ENCODE measurements around the gene TBL2.
A peak's percentile ranks its signal among the peaks of the same experiment; 100 is the strongest.
"Not testable (repeated sequence)": the region's sequence is repeated elsewhere in the genome, so short reads cannot be mapped to it uniquely, and the experiment has no call there.

Gene TBL2

DNA sequence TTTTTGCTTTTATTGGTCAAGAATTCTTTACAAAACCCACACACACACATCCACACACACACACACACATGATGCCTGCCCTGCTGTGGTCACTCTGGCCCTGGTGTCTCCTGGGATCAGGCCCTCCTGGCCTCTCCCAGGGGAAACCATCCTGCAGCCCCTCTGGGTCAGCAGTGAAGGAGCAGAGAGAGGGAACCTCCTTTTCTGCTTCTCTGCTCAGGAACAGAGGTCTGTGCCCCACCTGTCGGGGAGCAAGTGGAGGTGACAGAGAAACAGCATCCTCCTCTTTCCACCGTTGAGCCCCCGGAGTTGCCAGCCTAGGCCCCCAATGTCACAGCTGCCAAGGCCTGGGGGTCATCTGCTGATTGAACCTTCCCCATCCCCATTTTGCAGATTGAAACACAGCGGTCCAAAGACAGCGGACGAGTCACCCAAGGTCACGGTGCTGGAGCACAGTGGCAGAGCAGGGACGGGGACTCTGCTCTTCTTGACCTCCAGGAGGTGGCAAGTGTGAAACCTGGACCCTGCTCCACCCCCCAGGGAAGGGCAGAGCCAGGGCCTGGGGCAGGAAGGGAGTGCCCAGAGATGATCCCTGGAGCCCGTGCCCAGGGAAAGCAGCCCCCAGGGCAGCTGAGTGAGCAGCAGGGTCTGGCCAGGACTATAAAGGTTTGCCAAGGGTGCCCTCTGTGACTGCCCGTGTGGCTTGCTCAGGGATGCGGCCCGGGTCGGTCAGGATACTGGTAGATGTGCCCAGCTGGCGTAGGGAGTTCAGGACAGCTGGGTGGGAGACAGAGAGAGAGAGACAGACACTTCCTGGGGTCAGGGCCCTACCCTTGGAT, 15.0 kb upstream of the TBL2 start:
- H3K4me3 ChIP-seq (ENCODE audit: low read depth, low read length) = no peak overlapping the region
- TF ChIP-seq, protein P1, sequence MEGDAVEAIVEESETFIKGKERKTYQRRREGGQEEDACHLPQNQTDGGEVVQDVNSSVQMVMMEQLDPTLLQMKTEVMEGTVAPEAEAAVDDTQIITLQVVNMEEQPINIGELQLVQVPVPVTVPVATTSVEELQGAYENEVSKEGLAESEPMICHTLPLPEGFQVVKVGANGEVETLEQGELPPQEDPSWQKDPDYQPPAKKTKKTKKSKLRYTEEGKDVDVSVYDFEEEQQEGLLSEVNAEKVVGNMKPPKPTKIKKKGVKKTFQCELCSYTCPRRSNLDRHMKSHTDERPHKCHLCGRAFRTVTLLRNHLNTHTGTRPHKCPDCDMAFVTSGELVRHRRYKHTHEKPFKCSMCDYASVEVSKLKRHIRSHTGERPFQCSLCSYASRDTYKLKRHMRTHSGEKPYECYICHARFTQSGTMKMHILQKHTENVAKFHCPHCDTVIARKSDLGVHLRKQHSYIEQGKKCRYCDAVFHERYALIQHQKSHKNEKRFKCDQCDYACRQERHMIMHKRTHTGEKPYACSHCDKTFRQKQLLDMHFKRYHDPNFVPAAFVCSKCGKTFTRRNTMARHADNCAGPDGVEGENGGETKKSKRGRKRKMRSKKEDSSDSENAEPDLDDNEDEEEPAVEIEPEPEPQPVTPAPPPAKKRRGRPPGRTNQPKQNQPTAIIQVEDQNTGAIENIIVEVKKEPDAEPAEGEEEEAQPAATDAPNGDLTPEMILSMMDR (conservative IDR thresholded peaks at IDR 0.05; ENCODE audit: low read depth, low read length) = no peak
- no peak for DNase-seq (ENCODE audit: low read depth)

DNA sequence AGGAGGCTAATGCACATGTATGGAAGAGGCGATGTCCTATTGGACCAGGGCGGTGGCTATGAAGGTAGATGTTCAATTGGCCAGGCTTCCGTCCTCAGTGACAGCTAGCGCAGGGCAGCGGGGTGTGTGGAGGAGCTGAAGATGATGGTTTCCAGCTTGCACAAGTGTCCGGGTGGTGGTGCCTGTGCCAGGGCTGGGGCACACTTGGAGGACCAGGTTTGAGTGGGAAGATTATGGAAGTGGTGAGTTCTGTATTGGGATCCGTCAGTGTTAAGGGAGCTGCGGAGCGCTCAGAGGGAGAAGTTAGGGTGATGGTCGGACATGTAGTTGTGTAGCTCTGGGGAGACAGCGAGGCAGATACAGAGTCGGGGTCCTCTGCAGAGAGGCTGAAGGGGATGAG, 8.5 kb upstream of the TBL2 start:
- no peak overlapping the region for H3K4me3 ChIP-seq (ENCODE audit: low read depth, low read length)
- DNase-seq (ENCODE audit: low read depth) = no peak
- TF ChIP-seq, protein P1 (conservative IDR thresholded peaks at IDR 0.05; ENCODE audit: low read depth, low read length) = no peak

DNA sequence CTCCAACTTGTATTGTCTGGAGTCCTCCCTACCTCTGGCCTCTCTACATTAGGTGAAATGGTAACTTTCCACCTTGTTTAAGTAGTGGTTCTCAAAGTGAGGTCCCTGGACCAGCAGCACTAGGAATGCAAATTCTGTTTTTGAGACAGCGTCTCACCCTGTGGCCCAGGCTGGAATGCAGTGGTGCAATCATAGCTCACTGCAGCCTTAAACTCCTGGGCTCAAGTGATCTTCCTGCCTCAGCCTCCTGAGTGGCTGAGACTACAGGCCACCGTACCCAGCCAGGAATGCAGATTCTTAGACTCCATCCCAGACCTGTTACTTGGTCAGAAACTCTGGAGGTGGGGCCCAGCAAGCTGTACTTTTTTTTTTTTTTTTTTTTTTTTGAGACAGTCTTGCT, 6.8 kb upstream of the TBL2 start:
- TF ChIP-seq, protein P1 (conservative IDR thresholded peaks at IDR 0.05; ENCODE audit: low read depth, low read length) = no peak

DNA sequence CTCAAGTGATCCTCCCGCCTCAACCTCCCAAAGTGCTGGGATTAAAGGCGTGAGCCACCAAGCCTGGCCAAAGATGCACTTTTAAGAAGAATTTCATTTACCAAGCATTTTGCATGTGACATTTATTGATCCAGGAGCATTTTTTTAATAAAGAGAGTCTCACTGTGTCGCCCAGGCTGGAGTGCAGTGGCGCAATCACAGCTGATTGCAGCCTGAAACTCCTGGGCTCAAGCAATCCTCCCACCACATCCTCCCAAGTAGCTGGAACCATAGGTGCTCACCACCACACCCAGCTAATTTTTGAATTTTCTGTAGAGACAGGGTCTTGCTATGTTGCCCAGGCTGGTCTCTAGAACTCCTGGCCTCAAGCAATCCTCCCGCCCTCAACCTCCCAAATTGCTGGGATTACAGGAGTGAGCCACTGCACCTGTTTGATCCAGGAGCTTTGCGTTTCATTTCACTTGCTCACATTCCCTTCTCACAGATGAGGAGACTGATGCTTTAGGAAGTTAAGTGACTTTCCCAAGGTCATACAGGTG, 4.4 kb upstream of the TBL2 start:
- DNase-seq (ENCODE audit: low read depth) = no peak
- H3K4me3 ChIP-seq (ENCODE audit: low read depth, low read length) = no peak overlapping the region
- TF ChIP-seq, protein P1 (conservative IDR thresholded peaks at IDR 0.05; ENCODE audit: low read depth, low read length) = no peak

More for the DNA sequence above, 6.8 kb upstream of the TBL2 start:
- H3K4me3 ChIP-seq (ENCODE audit: low read depth, low read length) = no peak overlapping the region
- peak; percentile 60 for DNase-seq (ENCODE audit: low read depth)

DNA sequence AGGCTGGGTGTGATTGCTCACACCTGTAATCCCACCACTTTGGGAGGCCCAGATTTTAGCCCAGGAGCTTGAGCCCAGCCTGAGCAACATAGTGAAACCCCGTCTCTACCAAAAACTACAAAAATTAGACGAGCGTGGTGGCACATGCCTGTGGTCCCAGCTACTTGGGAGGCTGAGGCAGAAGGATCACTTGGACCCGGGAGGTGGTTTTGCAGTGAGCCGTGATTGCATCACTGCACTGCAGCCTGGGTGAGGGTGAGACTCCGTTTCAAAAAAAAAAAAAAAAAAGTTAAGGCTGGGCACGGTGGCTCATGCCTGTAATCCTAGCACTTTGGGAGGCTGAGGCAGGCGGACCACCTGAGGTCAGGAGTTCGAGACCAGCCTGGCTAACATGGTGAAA, 2.6 kb upstream of the TBL2 start:
- H3K4me3 ChIP-seq (ENCODE audit: low read depth, low read length); DNase-seq (ENCODE audit: low read depth): not testable (repeated sequence)

DNA sequence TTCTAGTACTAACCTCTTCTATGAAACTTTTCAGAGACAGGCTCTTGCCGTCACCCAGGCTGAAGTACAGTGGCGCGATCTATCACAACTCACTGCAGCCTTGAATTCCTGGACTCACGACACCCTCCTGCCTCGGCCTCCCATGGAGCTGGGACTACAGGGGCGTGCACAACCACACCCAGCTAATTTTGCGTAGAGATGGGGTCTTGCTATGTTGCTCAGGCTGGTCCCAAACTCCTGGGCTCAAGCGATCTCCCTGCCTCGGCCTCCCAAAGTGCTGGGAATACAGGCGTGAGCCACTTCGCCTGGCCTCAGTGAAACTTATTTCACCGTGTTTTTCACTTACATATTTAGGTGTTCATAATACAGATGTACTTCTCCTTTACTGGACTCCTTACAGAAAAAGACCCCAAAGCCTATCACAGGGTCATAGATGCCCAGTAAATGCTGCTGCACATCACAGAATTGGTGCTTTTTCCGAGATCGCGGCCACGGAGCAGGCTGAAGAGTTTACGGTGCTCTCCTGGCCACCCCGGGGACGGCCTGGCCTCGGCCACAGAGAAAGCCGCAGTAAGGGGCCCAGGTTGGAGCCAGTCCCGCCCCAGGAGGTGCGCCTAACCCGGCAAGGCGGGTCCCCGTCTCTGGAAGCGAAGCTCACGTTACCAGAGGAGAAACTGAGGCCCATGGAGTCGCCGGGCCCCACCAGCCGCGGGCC, 595 bp downstream of the TBL2 start:
- DNase-seq (ENCODE audit: low read depth) = peak; percentile 35
- TF ChIP-seq, protein P1 (conservative IDR thresholded peaks at IDR 0.05; ENCODE audit: low read depth, low read length) = no peak
- peak overlapping the region; percentile 86 for H3K4me3 ChIP-seq (ENCODE audit: low read depth, low read length)

DNA sequence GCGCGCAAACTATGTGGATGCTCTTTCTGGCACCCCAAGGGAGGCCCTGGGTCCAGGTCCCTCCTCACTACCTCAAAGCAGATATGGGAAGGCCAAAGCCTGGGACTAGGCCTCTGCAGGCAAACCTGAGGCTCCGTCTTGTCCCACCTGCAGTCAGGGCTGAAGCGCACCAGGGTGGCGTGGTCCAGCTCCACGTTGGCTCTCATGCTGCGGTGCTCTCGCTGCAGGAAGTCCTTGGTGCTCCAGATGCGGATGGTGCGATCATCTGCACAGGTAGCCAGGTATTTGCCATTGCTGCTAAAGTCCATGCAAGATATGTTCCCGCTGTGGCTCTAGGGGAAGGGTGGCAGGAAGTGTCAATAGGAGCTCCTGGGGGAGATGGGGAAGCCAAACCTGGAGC, 4.6 kb downstream of the TBL2 start:
- DNase-seq (ENCODE audit: low read depth) = no peak

More for the DNA sequence above, 4.6 kb downstream of the TBL2 start:
- H3K4me3 ChIP-seq (ENCODE audit: low read depth, low read length) = no peak overlapping the region
- TF ChIP-seq, protein P1 (conservative IDR thresholded peaks at IDR 0.05; ENCODE audit: low read depth, low read length) = no peak
